Stimulated activated CD8-positive, alpha-beta memory T cell treated with anti-CD3 and anti-CD28 coated beads, Interleukin-12 subunit alpha, Interleukin-12 subunit beta, amount 100 ng/mL, for 24 hours (primary cell): ENCODE data around the gene INTS11.

ENCODE experiments used
- DNase-seq: peaks from one replicate; pipeline ENCODE4 v3.0.0-alpha.2; 2020; ENCODE audit errors: extremely low read depth

The INTS11 gene

GRCh38 chr1:1343811-1344421 is 19.5 kb upstream of the INTS11 start:
- no peak for DNase-seq

GRCh38 chr1:1342584-1343115 is 18.2 kb upstream of the INTS11 start:
- no peak for DNase-seq

GRCh38 chr1:1342061-1342562 is 17.7 kb upstream of the INTS11 start:
- no peak for DNase-seq

- DNase-seq = no peak
Measured at GRCh38 chr1:1341549-1342021, 17.1 kb upstream of the INTS11 start.

- DNase-seq = no peak
Measured at GRCh38 chr1:1340791-1341548, 16.5 kb upstream of the INTS11 start.

GRCh38 chr1:1340185-1340584 is 15.7 kb upstream of the INTS11 start:
- DNase-seq = no peak

GRCh38 chr1:1338278-1338677 is 13.8 kb upstream of the INTS11 start:
- DNase-seq = no peak

- no peak for DNase-seq
Measured at GRCh38 chr1:1337793-1338147, 13.3 kb upstream of the INTS11 start.

- DNase-seq = no peak
Measured at GRCh38 chr1:1336931-1337792, 12.7 kb upstream of the INTS11 start.

- DNase-seq = no peak
Measured at GRCh38 chr1:1336446-1336845, 12.0 kb upstream of the INTS11 start.

- DNase-seq = no peak
Measured at GRCh38 chr1:1335792-1336248, 11.4 kb upstream of the INTS11 start.

- no peak for DNase-seq
Measured at GRCh38 chr1:1335283-1335682, 10.8 kb upstream of the INTS11 start.

GRCh38 chr1:1334835-1335234 is 10.4 kb upstream of the INTS11 start:
- no peak for DNase-seq

GRCh38 chr1:1333551-1334241 is 9.2 kb upstream of the INTS11 start:
- DNase-seq = no peak

- no peak for DNase-seq
Measured at GRCh38 chr1:1332774-1333480, 8.5 kb upstream of the INTS11 start.

- no peak for DNase-seq
Measured at GRCh38 chr1:1332031-1332755, 7.7 kb upstream of the INTS11 start.

- no peak for DNase-seq
Measured at GRCh38 chr1:1331068-1331965, 6.9 kb upstream of the INTS11 start, which contains the start of gene TAS1R3. Gene TAS1R3, plus strand, starts transcription at chr1:1331280. Its CDS starts 66 bp downstream, at chr1:1331346.

GRCh38 chr1:1330366-1331067 is 6.1 kb upstream of the INTS11 start:
- DNase-seq = no peak
